ENCODE data around the gene MDC1. TPM values are rescaled to one million over a fixed set of nuclear protein-coding genes. Genes with fewer than 3 reads are reported as not detected.

Gene MDC1
- total and polyA plus RNA-seq, 2 of the 13 experiments (the other 11 are each of a cell fraction or from before 2014, with no cell fraction given) = 8.4 to 14.0 TPM

GRCh38 chr6:30763618-30764489 lies 46.8 kb upstream of the MDC1 start (continued):
- TF ChIP-seq, protein P1, sequence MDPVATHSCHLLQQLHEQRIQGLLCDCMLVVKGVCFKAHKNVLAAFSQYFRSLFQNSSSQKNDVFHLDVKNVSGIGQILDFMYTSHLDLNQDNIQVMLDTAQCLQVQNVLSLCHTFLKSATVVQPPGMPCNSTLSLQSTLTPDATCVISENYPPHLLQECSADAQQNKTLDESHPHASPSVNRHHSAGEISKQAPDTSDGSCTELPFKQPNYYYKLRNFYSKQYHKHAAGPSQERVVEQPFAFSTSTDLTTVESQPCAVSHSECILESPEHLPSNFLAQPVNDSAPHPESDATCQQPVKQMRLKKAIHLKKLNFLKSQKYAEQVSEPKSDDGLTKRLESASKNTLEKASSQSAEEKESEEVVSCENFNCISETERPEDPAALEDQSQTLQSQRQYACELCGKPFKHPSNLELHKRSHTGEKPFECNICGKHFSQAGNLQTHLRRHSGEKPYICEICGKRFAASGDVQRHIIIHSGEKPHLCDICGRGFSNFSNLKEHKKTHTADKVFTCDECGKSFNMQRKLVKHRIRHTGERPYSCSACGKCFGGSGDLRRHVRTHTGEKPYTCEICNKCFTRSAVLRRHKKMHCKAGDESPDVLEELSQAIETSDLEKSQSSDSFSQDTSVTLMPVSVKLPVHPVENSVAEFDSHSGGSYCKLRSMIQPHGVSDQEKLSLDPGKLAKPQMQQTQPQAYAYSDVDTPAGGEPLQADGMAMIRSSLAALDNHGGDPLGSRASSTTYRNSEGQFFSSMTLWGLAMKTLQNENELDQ (CRISPR knock-in tag; IDR thresholded peaks at IDR 0.05; ENCODE audit: borderline replicate concordance) = no peak
- peak; percentile 34; the same call in 1 of the 2 replicates for TF ChIP-seq KDM5A (IDR thresholded peaks at IDR 0.05; ENCODE audit: borderline replicate concordance, low read length)
- TF ChIP-seq JUN (CRISPR knock-in tag; IDR thresholded peaks at IDR 0.05) = peak; percentile 19
- no peak for TF ChIP-seq ZNF382 (CRISPR knock-in tag; IDR thresholded peaks at IDR 0.05; ENCODE audit: borderline replicate concordance)
- TF ChIP-seq ZMYM3 (CRISPR knock-in tag; IDR thresholded peaks at IDR 0.05) = peak; percentile 31; the same call in 1 of the 2 replicates
- TF ChIP-seq ZFX (CRISPR knock-in tag; IDR thresholded peaks at IDR 0.05; ENCODE audit: low read depth) = peak; percentile 48
- TF ChIP-seq ATM (IDR thresholded peaks at IDR 0.05; ENCODE audit: borderline replicate concordance) = no peak
- no peak for TF ChIP-seq ZNF230 (CRISPR knock-in tag; IDR thresholded peaks at IDR 0.05)
- TF ChIP-seq ZNF431 (CRISPR knock-in tag; IDR thresholded peaks at IDR 0.05; ENCODE audit: borderline replicate concordance, low read depth) = peak; percentile 37; the same call in 1 of the 2 replicates
- TF ChIP-seq, protein P2, sequence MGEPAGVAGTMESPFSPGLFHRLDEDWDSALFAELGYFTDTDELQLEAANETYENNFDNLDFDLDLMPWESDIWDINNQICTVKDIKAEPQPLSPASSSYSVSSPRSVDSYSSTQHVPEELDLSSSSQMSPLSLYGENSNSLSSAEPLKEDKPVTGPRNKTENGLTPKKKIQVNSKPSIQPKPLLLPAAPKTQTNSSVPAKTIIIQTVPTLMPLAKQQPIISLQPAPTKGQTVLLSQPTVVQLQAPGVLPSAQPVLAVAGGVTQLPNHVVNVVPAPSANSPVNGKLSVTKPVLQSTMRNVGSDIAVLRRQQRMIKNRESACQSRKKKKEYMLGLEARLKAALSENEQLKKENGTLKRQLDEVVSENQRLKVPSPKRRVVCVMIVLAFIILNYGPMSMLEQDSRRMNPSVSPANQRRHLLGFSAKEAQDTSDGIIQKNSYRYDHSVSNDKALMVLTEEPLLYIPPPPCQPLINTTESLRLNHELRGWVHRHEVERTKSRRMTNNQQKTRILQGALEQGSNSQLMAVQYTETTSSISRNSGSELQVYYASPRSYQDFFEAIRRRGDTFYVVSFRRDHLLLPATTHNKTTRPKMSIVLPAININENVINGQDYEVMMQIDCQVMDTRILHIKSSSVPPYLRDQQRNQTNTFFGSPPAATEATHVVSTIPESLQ (CRISPR knock-in tag; conservative IDR thresholded peaks at IDR 0.05) = 0 out of 2 replicates have a peak, but pooled peaks have one; percentile 62
- peak; percentile 82 for TF ChIP-seq CREM (IDR thresholded peaks at IDR 0.05)
- no peak for TF ChIP-seq CREM (CRISPR knock-in tag; IDR thresholded peaks at IDR 0.05)
- TF ChIP-seq, protein P3, sequence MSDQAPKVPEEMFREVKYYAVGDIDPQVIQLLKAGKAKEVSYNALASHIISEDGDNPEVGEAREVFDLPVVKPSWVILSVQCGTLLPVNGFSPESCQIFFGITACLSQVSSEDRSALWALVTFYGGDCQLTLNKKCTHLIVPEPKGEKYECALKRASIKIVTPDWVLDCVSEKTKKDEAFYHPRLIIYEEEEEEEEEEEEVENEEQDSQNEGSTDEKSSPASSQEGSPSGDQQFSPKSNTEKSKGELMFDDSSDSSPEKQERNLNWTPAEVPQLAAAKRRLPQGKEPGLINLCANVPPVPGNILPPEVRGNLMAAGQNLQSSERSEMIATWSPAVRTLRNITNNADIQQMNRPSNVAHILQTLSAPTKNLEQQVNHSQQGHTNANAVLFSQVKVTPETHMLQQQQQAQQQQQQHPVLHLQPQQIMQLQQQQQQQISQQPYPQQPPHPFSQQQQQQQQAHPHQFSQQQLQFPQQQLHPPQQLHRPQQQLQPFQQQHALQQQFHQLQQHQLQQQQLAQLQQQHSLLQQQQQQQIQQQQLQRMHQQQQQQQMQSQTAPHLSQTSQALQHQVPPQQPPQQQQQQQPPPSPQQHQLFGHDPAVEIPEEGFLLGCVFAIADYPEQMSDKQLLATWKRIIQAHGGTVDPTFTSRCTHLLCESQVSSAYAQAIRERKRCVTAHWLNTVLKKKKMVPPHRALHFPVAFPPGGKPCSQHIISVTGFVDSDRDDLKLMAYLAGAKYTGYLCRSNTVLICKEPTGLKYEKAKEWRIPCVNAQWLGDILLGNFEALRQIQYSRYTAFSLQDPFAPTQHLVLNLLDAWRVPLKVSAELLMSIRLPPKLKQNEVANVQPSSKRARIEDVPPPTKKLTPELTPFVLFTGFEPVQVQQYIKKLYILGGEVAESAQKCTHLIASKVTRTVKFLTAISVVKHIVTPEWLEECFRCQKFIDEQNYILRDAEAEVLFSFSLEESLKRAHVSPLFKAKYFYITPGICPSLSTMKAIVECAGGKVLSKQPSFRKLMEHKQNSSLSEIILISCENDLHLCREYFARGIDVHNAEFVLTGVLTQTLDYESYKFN (CRISPR knock-in tag; conservative IDR thresholded peaks at IDR 0.05) = peak; percentile 99
- TF ChIP-seq KDM4B (CRISPR knock-in tag; IDR thresholded peaks at IDR 0.05) = 0 out of 2 replicates have a peak, but pooled peaks have one; percentile 33

All from HepG2 (cell line).